B cell (primary cell): Measurements from ENCODE around the gene GBE1. TPM values are rescaled to one million over a fixed set of nuclear protein-coding genes. Genes with fewer than 3 reads are reported as not detected.

Experiments
- ATAC-seq: fragments of 200-7000 bp; cut with Tn5 transposase; one replicate; pipeline ENCODE4 v1.10.0; 2021; ENCODE audit warnings: low read depth, mild to moderate bottlenecking, moderate number of reproducible peaks, moderate library complexity
- CTCF ChIA-PET: fragments of 350-600 bp; sonication (Branson Sonifier 250); formaldehyde crosslinking; loops from one replicate; lab custom pipeline; 2021; ENCODE audit warnings: antibody characterized with exemption, inconsistent platforms; lab: Charles Lee
- POLR2A ChIA-PET: fragments of 350-600 bp; sonication (Branson Sonifier 250); formaldehyde crosslinking; loops from one replicate; lab custom pipeline; 2021; ENCODE audit warnings: antibody characterized with exemption; lab: Charles Lee
- DNase-seq: peaks from one replicate; pipeline ENCODE4 v3.0.0; 2013
- H2AFZ ChIP-seq: 2 replicates; pipeline ENCODE4 v1.6.1; 2012; ENCODE audit warnings: mild to moderate bottlenecking, low read depth, low read length; ENCODE audit not compliant: insufficient read depth, poor library complexity, severe bottlenecking
- H3K27ac ChIP-seq, 2 donors: 1 replicate in 1 of 2; 2 replicates in 1 of 2; pipeline ENCODE4 v1.5.1; 2012 to 2013; ENCODE audit warnings: low read length in 2 of 2, mild to moderate bottlenecking in 2 of 2, moderate library complexity in 1 of 2
- H3K27me3 ChIP-seq, 4 experiments: fragments of 200-600 bp in 1 of 4; sonication (generic) in 1 of 4; replicated peaks in 1 of 4; 1 replicate in 2 of 4; 2 replicates in 2 of 4; pipeline versions ENCODE4 v1.6.1 to v1.7.0; 2013 to 2016; ENCODE audit warnings: low read length in 3 of 4, mild to moderate bottlenecking in 2 of 4, mixed read lengths in 1 of 4, moderate library complexity in 1 of 4; ENCODE audit not compliant: insufficient read depth in 4 of 4, control insufficient read depth in 3 of 4; ENCODE audit errors: control extremely low read depth in 1 of 4
- H3K36me3 ChIP-seq, 2 experiments: replicated peaks in 1 of 2; 1 replicate in 1 of 2; 2 replicates in 1 of 2; pipeline versions ENCODE4 v1.6.1 to v1.7.1; 2013; ENCODE audit warnings: low read length in 1 of 2; ENCODE audit not compliant: insufficient read depth in 2 of 2, control insufficient read depth in 1 of 2; ENCODE audit errors: control extremely low read depth in 1 of 2, extremely low read depth in 1 of 2
- H3K4me1 ChIP-seq, 2 donors: fragments of 200-600 bp in 1 of 2; sonication (generic) in 1 of 2; 1 replicate in 1 of 2; 2 replicates in 1 of 2; pipeline versions ENCODE4 v1.5.1 to v1.6.1; 2013 to 2017; ENCODE audit warnings: low read length in 2 of 2; ENCODE audit not compliant: control insufficient read depth in 2 of 2, insufficient read depth in 2 of 2
- H3K4me2 ChIP-seq: replicated peaks from 2 replicates; pipeline ENCODE3; 2012; ENCODE audit warnings: mild to moderate bottlenecking, low read depth, low read length; ENCODE audit not compliant: poor library complexity, severe bottlenecking
- H3K4me3 ChIP-seq, 5 experiments: fragments of 200-600 bp in 1 of 5; sonication (generic) in 1 of 5; 1 replicate in 3 of 5; 2 replicates in 2 of 5; pipeline versions ENCODE4 v1.5.1 to v1.7.0; 2011 to 2016; ENCODE audit warnings: low read length in 4 of 5, mild to moderate bottlenecking in 4 of 5, low read depth in 2 of 5, control low read depth in 1 of 5, moderate library complexity in 1 of 5; ENCODE audit not compliant: insufficient read depth in 1 of 5; ENCODE audit errors: control extremely low read depth in 1 of 5, extremely low read depth in 1 of 5
- H3K79me2 ChIP-seq: fragments of 200-600 bp; sonication (generic); one replicate; pipeline ENCODE4 v1.6.0; 2016; ENCODE audit warnings: low read length; ENCODE audit not compliant: control insufficient read depth, insufficient read depth
- H3K9ac ChIP-seq: fragments of 200-600 bp; sonication (generic); 2 replicates; pipeline ENCODE4 v1.6.1; 2017; ENCODE audit warnings: mild to moderate bottlenecking, low read length, moderate library complexity
- H3K9me3 ChIP-seq, 3 donors: one replicate each; pipeline versions ENCODE4 v1.6.1 to v1.7.1; 2013; ENCODE audit warnings: low read length in 2 of 3; ENCODE audit not compliant: control insufficient read depth in 2 of 3, insufficient read depth in 1 of 3; ENCODE audit errors: control extremely low read depth in 1 of 3
- H4K20me1 ChIP-seq: 2 replicates; pipeline ENCODE4 v1.6.0; 2012; ENCODE audit warnings: mild to moderate bottlenecking, low read length; ENCODE audit not compliant: insufficient read depth, control insufficient read depth, poor library complexity, severe bottlenecking
- H3K27ac Mint-ChIP-seq: one replicate; pipeline ENCODE4 v1.8.0; 2021; ENCODE audit warnings: mixed read lengths
- H3K27me3 Mint-ChIP-seq: one replicate; pipeline ENCODE4 v1.8.0; 2021; ENCODE audit warnings: mixed read lengths
- H3K4me1 Mint-ChIP-seq: one replicate; pipeline ENCODE4 v1.8.0; 2021; ENCODE audit warnings: mixed read lengths
- H3K4me3 Mint-ChIP-seq: one replicate; pipeline ENCODE4 v1.8.0; 2021; ENCODE audit warnings: mixed read lengths
- H3K9me3 Mint-ChIP-seq: one replicate; pipeline ENCODE4 v1.8.0; 2022; ENCODE audit warnings: mixed read lengths; ENCODE audit not compliant: insufficient read depth
- EZH2 ChIP-seq: IDR thresholded peaks from 2 replicates; pipeline ENCODE4 v1.6.1; 2012; ENCODE audit warnings: borderline replicate concordance, low read depth, mild to moderate bottlenecking, moderate library complexity, low read length; ENCODE audit not compliant: insufficient read depth, poor library complexity, severe bottlenecking
- WGBS: methylation state at CpG from one replicate; pipeline ENCODE4 v1.1.5; 2013; ENCODE audit warnings: missing lambda C conversion rate; ENCODE audit not compliant: insufficient coverage; 5-methylcytosine and 5-hydroxymethylcytosine counted together
- intact Hi-C: fragments of 100-400 bp; cut with micrococcal nuclease; formaldehyde crosslinking; loops from one replicate; pipeline ENCODE4 v1.10.0; 2022
- polyA plus RNA-seq: library from polyadenylated mRNA; depleted of rRNA; stranded (reverse); fragments of >200 nt; gene quantifications from 2 replicates; pipeline ENCODE4 v1.2.3, GENCODE V29; 2012
- total RNA-seq, 2 donors: library from RNA; stranded (reverse); fragments of 120-200 nt in 1 of 2; gene quantifications; 1 replicate in 1 of 2; 2 replicates in 1 of 2; pipeline versions ENCODE4 v1.2.3 to v1.2.4, GENCODE V29; 2013 to 2022
- TF ChIP-seq, protein P1 (sequence below): fragments of 200-600 bp; IDR thresholded peaks from one replicate; pipeline ENCODE4 v1.8.0; 2022; ENCODE audit warnings: antibody characterized with exemption, mild to moderate bottlenecking

Gene GBE1
- total and polyA plus RNA-seq, 2 donors (not counting 1 experiment from before 2014, with no cell fraction given), result 3.4 to 20.8 TPM

DNA sequence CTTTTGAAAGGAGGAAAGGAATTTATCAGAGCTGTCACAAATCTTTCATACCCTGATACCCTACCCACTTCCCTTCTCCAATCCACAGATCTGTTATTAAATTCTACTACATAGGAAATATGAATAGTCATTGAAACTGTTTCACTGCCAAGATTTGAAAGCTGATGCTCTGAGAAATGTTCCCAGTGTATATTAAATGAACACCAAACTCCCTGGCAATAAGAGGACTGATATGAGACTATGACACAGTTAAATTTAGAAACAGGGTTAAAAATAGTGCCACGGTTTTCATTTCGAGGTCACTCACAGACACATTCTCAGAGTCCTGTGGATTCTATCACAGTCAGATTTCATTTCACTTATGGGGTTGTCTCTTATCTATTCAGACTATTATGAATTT, 27.2 kb upstream of the GBE1 start:
- no peak overlapping the region for H3K4me3 Mint-ChIP-seq

DNA sequence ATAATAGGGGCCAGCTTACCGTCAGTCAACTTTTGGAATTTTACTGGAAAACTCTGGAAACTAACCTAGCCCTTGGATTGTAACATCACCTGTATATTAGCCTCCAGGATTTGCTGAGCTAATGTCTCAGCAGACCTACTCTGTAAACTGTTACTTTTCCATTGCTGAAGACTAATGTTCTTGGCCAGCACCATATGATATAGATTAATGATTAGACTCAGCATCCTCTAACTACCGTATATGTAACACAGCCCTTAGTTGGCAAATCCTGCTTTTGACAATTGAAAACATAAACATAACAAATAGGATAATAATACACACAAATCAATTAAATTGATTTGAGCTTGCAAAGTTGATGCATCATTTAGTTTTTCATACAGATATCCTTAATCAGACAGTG, 26.6 kb upstream of the GBE1 start:
- peaks cover 3% of the 10 kb centered on the region for H3K9me3 Mint-ChIP-seq
- H3K79me2 ChIP-seq, result no peaks in the 10 kb centered on the region
- TF ChIP-seq, protein P1, sequence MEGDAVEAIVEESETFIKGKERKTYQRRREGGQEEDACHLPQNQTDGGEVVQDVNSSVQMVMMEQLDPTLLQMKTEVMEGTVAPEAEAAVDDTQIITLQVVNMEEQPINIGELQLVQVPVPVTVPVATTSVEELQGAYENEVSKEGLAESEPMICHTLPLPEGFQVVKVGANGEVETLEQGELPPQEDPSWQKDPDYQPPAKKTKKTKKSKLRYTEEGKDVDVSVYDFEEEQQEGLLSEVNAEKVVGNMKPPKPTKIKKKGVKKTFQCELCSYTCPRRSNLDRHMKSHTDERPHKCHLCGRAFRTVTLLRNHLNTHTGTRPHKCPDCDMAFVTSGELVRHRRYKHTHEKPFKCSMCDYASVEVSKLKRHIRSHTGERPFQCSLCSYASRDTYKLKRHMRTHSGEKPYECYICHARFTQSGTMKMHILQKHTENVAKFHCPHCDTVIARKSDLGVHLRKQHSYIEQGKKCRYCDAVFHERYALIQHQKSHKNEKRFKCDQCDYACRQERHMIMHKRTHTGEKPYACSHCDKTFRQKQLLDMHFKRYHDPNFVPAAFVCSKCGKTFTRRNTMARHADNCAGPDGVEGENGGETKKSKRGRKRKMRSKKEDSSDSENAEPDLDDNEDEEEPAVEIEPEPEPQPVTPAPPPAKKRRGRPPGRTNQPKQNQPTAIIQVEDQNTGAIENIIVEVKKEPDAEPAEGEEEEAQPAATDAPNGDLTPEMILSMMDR, result no peak
- no peak for TF ChIP-seq EZH2
- ATAC-seq (no peak), DNase-seq (no peak)
- H3K9ac ChIP-seq, result no peak overlapping the region
- H3K4me3 Mint-ChIP-seq, result no peak overlapping the region
- H3K36me3 ChIP-seq, result no peaks in the 10 kb centered on the region
- H2AFZ ChIP-seq, result no peak overlapping the region
- ChIA-PET CTCF (no interaction called here), POLR2A (no interaction called here)
- H3K27me3 Mint-ChIP-seq, result no peaks in the 10 kb centered on the region
- H3K27ac Mint-ChIP-seq, result no peak overlapping the region
- intact Hi-C loops, result no loop called here
- H3K9me3 ChIP-seq, result no peaks in the 10 kb centered on the region
- peaks cover 3% of the 10 kb centered on the region for H3K4me1 Mint-ChIP-seq
- H3K27me3 ChIP-seq, result no peaks in the 10 kb centered on the region
- 100% methylated on average over 1 of the region's 2 CpGs for WGBS
- no peak overlapping the region for H3K4me3 ChIP-seq
- H3K4me1 ChIP-seq, result no peaks in the 10 kb centered on the region
- no peak overlapping the region for H3K27ac ChIP-seq
- H4K20me1 ChIP-seq, result no peaks in the 10 kb centered on the region
- H3K4me2 ChIP-seq, result no peak overlapping the region

More for the DNA sequence above, 27.2 kb upstream of the GBE1 start:
- no peak overlapping the region for H3K27ac ChIP-seq
- Mint-ChIP-seq H3K27ac (no peak overlapping the region), H3K9me3 (peaks cover 2% of the 10 kb centered on the region), H3K27me3 (no peaks in the 10 kb centered on the region), H3K4me1 (peaks cover 5% of the 10 kb centered on the region)
- POLR2A ChIA-PET, result no interaction called here
- no peaks in the 10 kb centered on the region for H3K36me3 ChIP-seq
- no CpG with 5 or more reads among the region's 2 CpGs for WGBS
- H2AFZ ChIP-seq, result no peak overlapping the region
- no peaks in the 10 kb centered on the region for H3K9me3 ChIP-seq
- H3K79me2 ChIP-seq, result no peaks in the 10 kb centered on the region
- DNase-seq, result no peak
- no peak overlapping the region for H3K4me2 ChIP-seq
- H4K20me1 ChIP-seq, result no peaks in the 10 kb centered on the region
- no peak for ATAC-seq
- TF ChIP-seq, protein P1, result no peak
- TF ChIP-seq EZH2, result no peak
- H3K4me3 ChIP-seq, result no peak overlapping the region
- H3K4me1 ChIP-seq, result no peaks in the 10 kb centered on the region
- H3K9ac ChIP-seq, result no peak overlapping the region
- no peaks in the 10 kb centered on the region for H3K27me3 ChIP-seq
- intact Hi-C loops, result no loop called here
- CTCF ChIA-PET, result no interaction called here
